GM15510 (cell line): ENCODE data around the gene ZNF764.
A peak's percentile ranks its signal among the peaks of the same experiment; 100 is the strongest.

Experiments used
- POLR2A ChIP-seq: IDR thresholded peaks from 3 replicates; pipeline ENCODE4 v1.6.1; 2011; ENCODE audit warnings: borderline replicate concordance; ENCODE audit not compliant: insufficient read length; ENCODE audit errors: extremely low read depth

The ZNF764 gene

GRCh38 chr16:30581457-30581856 lies 23.3 kb upstream of the ZNF764 start:
- no peak for TF ChIP-seq POLR2A

GRCh38 chr16:30574678-30575077 lies 16.5 kb upstream of the ZNF764 start:
- no peak for TF ChIP-seq POLR2A

GRCh38 chr16:30571445-30572322 lies 13.5 kb upstream of the ZNF764 start, which contains the start of gene ZNF688:
Gene ZNF688 (minus strand): TSS chr16:30571714. CDS start chr16:30571629, 85 bp downstream.
- peak; percentile 58 for TF ChIP-seq POLR2A

GRCh38 chr16:30570636-30571444 lies 12.7 kb upstream of the ZNF764 start:
- no peak for TF ChIP-seq POLR2A

- no peak for TF ChIP-seq POLR2A
Observed at GRCh38 chr16:30569746-30570635, 11.8 kb upstream of the ZNF764 start.

GRCh38 chr16:30569281-30569680 lies 11.1 kb upstream of the ZNF764 start:
- TF ChIP-seq POLR2A = no peak

GRCh38 chr16:30567991-30568638 lies 9.9 kb upstream of the ZNF764 start:
- no peak for TF ChIP-seq POLR2A

- TF ChIP-seq POLR2A = no peak
Observed at GRCh38 chr16:30567160-30567990, 9.2 kb upstream of the ZNF764 start.

GRCh38 chr16:30566531-30566930 lies 8.4 kb upstream of the ZNF764 start:
- no peak for TF ChIP-seq POLR2A

- no peak for TF ChIP-seq POLR2A
Observed at GRCh38 chr16:30565984-30566383, 7.8 kb upstream of the ZNF764 start.

GRCh38 chr16:30565526-30565925 lies 7.4 kb upstream of the ZNF764 start:
- no peak for TF ChIP-seq POLR2A

GRCh38 chr16:30562021-30562420 lies 3.8 kb upstream of the ZNF764 start:
- TF ChIP-seq POLR2A = no peak
